Neural cell (in vitro differentiated cells): ENCODE results near the gene F13A1. TPM values are rescaled to one million over a fixed set of nuclear protein-coding genes. Genes with fewer than 3 reads are reported as not detected.

Experiments
- H2AFZ ChIP-seq: fragments of 200-600, 300-800 bp; sonication (generic), shearing (Covaris generic); 2 replicates; pipeline ENCODE4 v1.6.0; 2014; ENCODE audit warnings: low read depth, mild to moderate bottlenecking, antibody characterized with exemption, low read length, moderate library complexity
- H3F3A ChIP-seq: fragments of 200-600 bp; shearing (Covaris generic); 2 replicates; pipeline ENCODE4 v1.6.1; 2016; ENCODE audit warnings: mild to moderate bottlenecking, moderate library complexity, mixed read lengths, antibody characterized with exemption, low read length; ENCODE audit not compliant: insufficient read depth, poor library complexity, severe bottlenecking
- H3K27ac ChIP-seq: fragments of 200-600, 300-800 bp; sonication (generic), shearing (Covaris generic); 2 replicates; pipeline ENCODE4 v1.5.1; 2014; ENCODE audit warnings: mild to moderate bottlenecking, low read length, moderate library complexity
- H3K27me3 ChIP-seq: fragments of 300-800, 200-600 bp; sonication (generic), shearing (Covaris generic); 2 replicates; pipeline ENCODE4 v1.6.0; 2014; ENCODE audit warnings: mild to moderate bottlenecking, low read depth, low read length, moderate library complexity; ENCODE audit not compliant: insufficient read depth
- H3K36me3 ChIP-seq: fragments of 300-800, 200-600 bp; sonication (generic), shearing (Covaris generic); 2 replicates; pipeline ENCODE4 v1.5.1; 2014; ENCODE audit warnings: mild to moderate bottlenecking, antibody characterized with exemption, low read length, moderate library complexity; ENCODE audit not compliant: insufficient read depth
- H3K4me2 ChIP-seq: fragments of 300-800, 200-600 bp; sonication (generic), shearing (Covaris generic); 2 replicates; pipeline ENCODE4 v1.6.0; 2014; ENCODE audit warnings: mild to moderate bottlenecking, low read length
- H3K4me3 ChIP-seq: fragments of 300-800, 200-600 bp; sonication (generic), shearing (Covaris generic); 2 replicates; pipeline ENCODE4 v1.5.1; 2014; ENCODE audit warnings: mild to moderate bottlenecking, low read length, moderate library complexity
- H3K79me2 ChIP-seq: fragments of 200-600 bp; shearing (Covaris generic); replicated peaks from 2 replicates; pipeline ENCODE4 v1.6.0; 2014; ENCODE audit warnings: mild to moderate bottlenecking, low read length, moderate library complexity; ENCODE audit not compliant: insufficient read depth
- H3K9ac ChIP-seq: fragments of 300-800, 200-600 bp; sonication (generic), shearing (Covaris generic); 2 replicates; pipeline ENCODE4 v1.6.1; 2016; ENCODE audit warnings: mild to moderate bottlenecking, low read length, mixed read lengths
- H3K9me2 ChIP-seq: fragments of 200-600 bp; shearing (Covaris generic); 2 replicates; pipeline ENCODE4 v1.6.1; 2016; ENCODE audit warnings: mild to moderate bottlenecking, low read length, mixed read lengths; ENCODE audit not compliant: insufficient read depth
- H3K9me3 ChIP-seq: fragments of 200-600, 300-800 bp; sonication (generic), shearing (Covaris generic); 2 replicates; pipeline ENCODE4 v1.6.1; 2016; ENCODE audit warnings: mild to moderate bottlenecking, mixed run types, low read length, moderate library complexity, mixed read lengths
- H4K20me1 ChIP-seq: fragments of 200-600 bp; shearing (Covaris generic); 2 replicates; pipeline ENCODE4 v1.6.1; 2016; ENCODE audit warnings: mild to moderate bottlenecking, mixed run types; ENCODE audit not compliant: insufficient read depth
- CTCF ChIP-seq: fragments of 450-650 bp; IDR thresholded peaks from 2 replicates; pipeline ENCODE4 v1.5.1; 2014; ENCODE audit warnings: antibody characterized with exemption, mild to moderate bottlenecking, moderate library complexity; ENCODE audit not compliant: poor library complexity, severe bottlenecking
- EP300 ChIP-seq: fragments of 450-650 bp; conservative IDR thresholded peaks from 2 replicates; pipeline ENCODE4 v1.6.1; 2014; ENCODE audit warnings: antibody characterized with exemption, mild to moderate bottlenecking, moderate library complexity; ENCODE audit not compliant: poor library complexity, severe bottlenecking
- EZH2 ChIP-seq: fragments of 200-600, 300-800 bp; shearing (Covaris generic), sonication (generic); IDR thresholded peaks from 2 replicates; pipeline ENCODE4 v1.6.1; 2014; ENCODE audit warnings: antibody characterized with exemption, low read length, borderline replicate concordance, mild to moderate bottlenecking; ENCODE audit not compliant: insufficient read depth, poor library complexity, severe bottlenecking
- MXI1 ChIP-seq: fragments of 450-650 bp; conservative IDR thresholded peaks from 2 replicates; pipeline ENCODE4 v1.6.1; 2014; ENCODE audit warnings: antibody characterized with exemption, mild to moderate bottlenecking; ENCODE audit not compliant: poor library complexity, severe bottlenecking
- POLR2AphosphoS5 ChIP-seq: IDR thresholded peaks from 2 replicates; pipeline ENCODE4 v1.6.1; 2012
- RAD21 ChIP-seq: fragments of 450-650 bp; conservative IDR thresholded peaks from 2 replicates; pipeline ENCODE4 v1.6.1; 2014; ENCODE audit warnings: antibody characterized with exemption, mild to moderate bottlenecking, moderate library complexity
- REST ChIP-seq: IDR thresholded peaks from 2 replicates; pipeline ENCODE4 v1.6.1; 2012; ENCODE audit warnings: borderline replicate concordance
- SMC3 ChIP-seq: fragments of 450-650 bp; conservative IDR thresholded peaks from 2 replicates; pipeline ENCODE4 v1.6.1; 2014; ENCODE audit warnings: antibody characterized with exemption, mild to moderate bottlenecking, moderate library complexity; ENCODE audit not compliant: poor library complexity
- TAF1 ChIP-seq: IDR thresholded peaks from 2 replicates; pipeline ENCODE4 v1.6.1; 2012; ENCODE audit warnings: low read depth
- polyA plus RNA-seq: library from polyadenylated mRNA; depleted of rRNA; stranded (reverse); fragments of >200 nt; gene quantifications from 2 replicates; pipeline ENCODE4 v1.2.3, GENCODE V29; 2014

The F13A1 gene
- polyA plus RNA-seq, 1 donor from 2014 or later = not detected

GRCh38 chr6:6256259-6256658, 64.2 kb downstream of the F13A1 start:
- Histone ChIP-seq H3F3A (no peaks in the 10 kb centered on the region), H3K27me3 (no peaks in the 10 kb centered on the region), H2AFZ (no peak overlapping the region), H3K9ac (no peak overlapping the region), H3K9me2 (no peaks in the 10 kb centered on the region), H3K27ac (no peak overlapping the region), H3K4me3 (no peak overlapping the region), H3K4me2 (no peak overlapping the region), H4K20me1 (no peaks in the 10 kb centered on the region), H3K36me3 (no peaks in the 10 kb centered on the region), H3K79me2 (no peaks in the 10 kb centered on the region), H3K9me3 (no peaks in the 10 kb centered on the region)
- TF ChIP-seq EP300 = no peak
- TF ChIP-seq CTCF = no peak
- TF ChIP-seq SMC3 = no peak
- no peak for TF ChIP-seq REST
- TF ChIP-seq EZH2 = no peak
- TF ChIP-seq POLR2AphosphoS5 = no peak
- no peak for TF ChIP-seq TAF1
- no peak for TF ChIP-seq MXI1
- TF ChIP-seq RAD21 = no peak

- H2AFZ ChIP-seq = no peak overlapping the region
Measured at GRCh38 chr6:6251555-6252280, 68.7 kb downstream of the F13A1 start.

More at GRCh38 chr6:6251555-6252280, 68.7 kb downstream of the F13A1 start:
- Histone ChIP-seq H3K9me2 (no peaks in the 10 kb centered on the region), H4K20me1 (no peaks in the 10 kb centered on the region), H3K4me2 (no peak overlapping the region), H3F3A (no peaks in the 10 kb centered on the region), H3K4me3 (no peak overlapping the region), H3K79me2 (no peaks in the 10 kb centered on the region), H3K9ac (no peak overlapping the region), H3K27ac (no peak overlapping the region), H3K36me3 (no peaks in the 10 kb centered on the region), H3K27me3 (no peaks in the 10 kb centered on the region), H3K9me3 (no peaks in the 10 kb centered on the region)
- TF ChIP-seq TAF1 (no peak), CTCF (no peak), POLR2AphosphoS5 (no peak), MXI1 (no peak), SMC3 (no peak), REST (no peak), EP300 (no peak), EZH2 (no peak), RAD21 (no peak)
